Fibroblast of peridontal ligament (primary cell): ENCODE data around the gene KCNJ12.
"Not testable (repeated sequence)": the region's sequence is repeated elsewhere in the genome, so short reads cannot be mapped to it uniquely, and the experiment has no call there.

Experiments
- DNase-seq: peaks from one replicate; pipeline ENCODE4 v3.0.0-alpha.2; 2010; ENCODE audit errors: extremely low read depth

KCNJ12 gene

GRCh38 chr17:21408224-21408623 is 32.1 kb downstream of the KCNJ12 start:
- DNase-seq, result not testable (repeated sequence)

DNA sequence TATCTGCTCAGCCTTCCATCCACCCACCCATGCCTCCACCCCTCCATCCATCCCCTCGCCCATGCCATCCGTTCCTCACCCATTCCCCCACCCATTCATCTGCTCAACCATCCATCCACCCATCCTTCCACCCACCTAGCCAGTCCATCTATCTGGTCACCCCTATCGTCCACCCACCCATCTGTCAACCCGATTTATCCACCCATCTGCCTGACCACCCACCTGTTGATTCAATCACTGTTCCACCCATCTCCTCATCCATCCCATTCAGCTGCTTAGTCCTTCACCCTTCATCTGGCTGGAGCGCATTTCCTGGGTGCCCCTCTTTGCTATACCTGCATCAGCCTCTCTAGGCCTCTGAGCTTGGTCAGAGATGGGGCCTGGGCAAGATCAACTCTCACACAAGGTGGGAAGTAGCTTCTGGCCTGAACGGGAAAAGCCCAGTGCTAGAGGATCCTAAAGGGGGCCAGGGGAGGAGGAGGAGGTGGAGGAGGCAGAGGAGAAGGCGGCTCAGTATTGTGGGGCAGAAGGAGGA is 32.7 kb downstream of the KCNJ12 start:
- DNase-seq, result not testable (repeated sequence)

GRCh38 chr17:21409388-21409787 is 33.2 kb downstream of the KCNJ12 start:
- DNase-seq, result not testable (repeated sequence)

DNA sequence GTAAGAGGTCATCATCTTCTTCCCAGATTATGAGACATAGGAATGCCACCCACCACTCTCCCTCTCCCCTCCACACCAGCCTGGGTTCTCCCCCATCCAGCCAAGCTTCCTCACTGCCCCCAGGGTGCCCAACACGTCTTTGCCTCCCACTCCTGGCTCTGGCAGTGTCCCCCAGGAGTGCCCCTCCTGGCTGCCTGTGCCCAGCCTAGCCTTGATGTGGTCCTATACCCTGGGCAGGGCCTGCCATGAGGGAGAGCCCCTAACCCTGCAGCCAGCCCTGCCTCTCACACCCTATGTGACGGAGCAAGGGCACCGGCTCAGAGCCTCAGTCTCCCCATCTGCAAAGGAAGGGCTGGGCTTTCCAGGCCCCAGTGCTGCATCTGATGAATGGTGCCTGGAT is 33.8 kb downstream of the KCNJ12 start:
- DNase-seq, result not testable (repeated sequence)

- DNase-seq, result not testable (repeated sequence)
Observed at GRCh38 chr17:21410371-21410770, 34.2 kb downstream of the KCNJ12 start.

DNA sequence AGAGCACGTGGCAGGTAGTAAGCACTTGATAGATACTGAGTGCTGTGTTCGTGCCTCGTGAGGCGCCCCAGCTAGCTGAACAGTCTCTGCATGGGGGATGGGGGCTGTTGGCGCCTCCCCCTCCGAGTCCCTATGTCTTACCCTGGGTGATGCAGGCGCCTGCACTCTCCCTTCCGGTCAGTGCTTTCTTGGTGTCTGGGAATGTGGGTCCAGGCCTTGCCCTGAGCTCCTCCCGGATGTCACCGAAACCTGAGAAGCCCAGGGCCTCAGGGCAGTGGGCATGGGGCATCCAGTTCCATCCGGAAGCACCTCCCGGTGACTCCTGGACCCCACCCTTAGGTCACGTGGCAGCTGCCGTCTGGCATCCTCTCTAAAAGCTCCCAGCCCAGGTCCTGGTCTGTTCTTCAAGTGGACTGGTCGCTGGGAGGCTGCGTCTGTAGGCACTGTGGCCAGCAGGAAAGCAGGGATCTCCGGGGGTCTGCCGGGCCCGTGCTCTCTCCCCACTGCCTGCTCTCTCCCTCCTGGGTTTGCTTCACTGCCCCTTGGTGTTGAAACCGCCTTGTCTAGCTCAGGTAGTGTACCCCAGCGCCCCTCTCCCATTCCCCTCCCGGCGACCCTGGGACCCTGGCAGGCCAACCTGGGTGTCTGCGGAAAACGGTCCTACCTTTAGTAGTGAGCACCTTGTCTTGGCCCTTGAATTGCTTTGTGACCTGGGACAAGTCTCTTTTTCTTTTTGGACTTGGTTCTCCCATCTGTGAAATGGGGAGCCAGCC is 34.9 kb downstream of the KCNJ12 start:
- not testable (repeated sequence) for DNase-seq

- DNase-seq, result not testable (repeated sequence)
Observed at GRCh38 chr17:21411679-21412205, 35.6 kb downstream of the KCNJ12 start.

GRCh38 chr17:21412207-21412681 is 36.1 kb downstream of the KCNJ12 start:
- DNase-seq, result not testable (repeated sequence)

DNA sequence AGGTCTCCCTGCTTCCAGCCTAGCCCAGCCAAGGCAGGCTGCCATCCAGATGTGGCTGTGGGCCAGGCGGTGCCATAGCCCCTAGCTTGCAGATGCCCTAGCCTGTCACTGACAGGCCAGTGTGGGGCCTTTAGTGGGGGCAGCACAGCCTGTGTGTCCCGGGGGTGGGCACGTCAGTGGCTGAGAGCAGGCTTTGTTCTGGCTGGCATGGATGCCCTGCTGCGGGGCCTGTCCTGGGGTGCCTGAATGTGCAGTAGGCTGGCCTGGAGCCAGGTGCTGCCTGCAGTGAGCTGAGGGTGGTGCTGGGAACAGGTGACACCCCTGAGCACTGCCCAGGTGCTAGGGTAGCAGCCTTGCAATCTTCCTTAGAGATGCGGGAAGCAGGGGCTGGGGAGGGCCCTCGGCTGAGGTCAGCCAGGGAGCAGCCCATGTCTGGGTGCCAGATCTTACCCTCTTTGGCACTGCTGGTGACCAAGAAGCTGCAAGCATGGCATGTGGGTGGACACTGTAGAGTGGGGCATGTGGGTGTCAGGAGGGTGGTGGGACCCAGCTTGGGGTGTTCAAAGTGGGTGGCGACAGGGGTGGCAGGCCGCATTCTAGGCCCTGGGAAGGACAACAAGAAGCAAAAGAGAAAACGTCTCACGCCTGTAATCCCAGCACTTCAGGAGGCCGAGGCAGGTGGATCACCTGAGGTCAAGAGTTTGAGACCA is 37.6 kb downstream of the KCNJ12 start:
- not testable (repeated sequence) for DNase-seq

DNA sequence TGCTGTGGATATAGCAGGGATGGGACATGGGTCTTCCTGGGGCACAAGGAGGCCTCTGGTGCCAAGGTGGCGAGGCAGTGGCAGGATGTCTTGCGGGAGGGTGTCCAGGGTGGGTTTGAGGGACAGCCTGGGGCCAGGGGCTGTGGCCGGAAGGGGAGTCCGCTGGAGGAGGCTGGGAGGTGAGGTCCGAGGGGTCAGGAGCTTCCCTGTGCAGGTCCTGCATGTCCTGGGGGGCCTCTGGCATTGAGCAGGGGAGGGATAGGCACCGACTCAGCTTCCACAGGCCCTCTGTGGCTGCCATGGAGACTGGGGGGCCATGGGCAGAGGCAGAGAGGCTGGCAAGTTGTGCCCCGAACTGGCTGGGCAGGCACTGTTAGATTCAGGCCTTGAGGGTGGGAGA is 38.5 kb downstream of the KCNJ12 start:
- not testable (repeated sequence) for DNase-seq

DNA sequence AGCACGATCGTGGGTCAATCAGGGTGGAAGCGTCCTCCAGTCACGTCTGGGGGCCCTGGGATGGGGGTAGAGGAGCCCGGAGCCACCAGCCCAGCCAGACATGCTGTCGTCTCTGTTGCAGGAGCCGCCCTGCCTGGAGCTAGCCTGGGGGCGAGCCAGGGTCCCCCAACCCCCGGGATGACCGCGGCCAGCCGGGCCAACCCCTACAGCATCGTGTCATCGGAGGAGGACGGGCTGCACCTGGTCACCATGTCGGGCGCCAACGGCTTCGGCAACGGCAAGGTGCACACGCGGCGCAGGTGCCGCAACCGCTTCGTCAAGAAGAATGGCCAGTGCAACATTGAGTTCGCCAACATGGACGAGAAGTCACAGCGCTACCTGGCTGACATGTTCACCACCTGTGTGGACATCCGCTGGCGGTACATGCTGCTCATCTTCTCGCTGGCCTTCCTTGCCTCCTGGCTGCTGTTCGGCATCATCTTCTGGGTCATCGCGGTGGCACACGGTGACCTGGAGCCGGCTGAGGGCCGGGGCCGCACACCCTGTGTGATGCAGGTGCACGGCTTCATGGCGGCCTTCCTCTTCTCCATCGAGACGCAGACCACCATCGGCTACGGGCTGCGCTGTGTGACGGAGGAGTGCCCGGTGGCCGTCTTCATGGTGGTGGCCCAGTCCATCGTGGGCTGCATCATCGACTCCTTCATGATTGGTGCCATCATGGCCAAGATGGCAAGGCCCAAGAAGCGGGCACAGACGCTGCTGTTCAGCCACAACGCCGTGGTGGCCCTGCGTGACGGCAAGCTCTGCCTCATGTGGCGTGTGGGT is 39.2 kb downstream of the KCNJ12 start:
- DNase-seq, result not testable (repeated sequence)

GRCh38 chr17:21416471-21416981 is 40.4 kb downstream of the KCNJ12 start:
- DNase-seq, result not testable (repeated sequence)

- not testable (repeated sequence) for DNase-seq
Observed at GRCh38 chr17:21417349-21417748, 41.2 kb downstream of the KCNJ12 start.

DNA sequence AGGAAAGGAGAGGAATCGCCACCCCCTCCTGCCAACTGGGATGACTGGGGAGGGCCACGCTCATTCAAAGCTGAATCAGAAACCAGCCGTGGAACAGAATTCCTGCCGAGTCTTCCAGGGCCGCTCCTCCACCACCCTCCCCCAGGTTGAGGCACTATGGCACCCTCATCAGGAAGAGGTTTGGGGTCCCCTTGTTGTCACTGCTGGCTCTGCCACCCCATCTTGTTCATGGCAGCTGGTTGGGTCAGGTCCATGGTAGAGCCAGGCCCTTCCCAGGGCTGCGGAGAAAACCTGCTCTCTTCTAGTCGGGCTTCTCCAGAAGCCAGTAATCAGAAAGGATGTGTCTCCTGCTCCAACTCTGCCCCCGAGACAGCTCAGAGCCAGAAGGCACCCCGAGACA is 41.8 kb downstream of the KCNJ12 start:
- no peak for DNase-seq

DNA sequence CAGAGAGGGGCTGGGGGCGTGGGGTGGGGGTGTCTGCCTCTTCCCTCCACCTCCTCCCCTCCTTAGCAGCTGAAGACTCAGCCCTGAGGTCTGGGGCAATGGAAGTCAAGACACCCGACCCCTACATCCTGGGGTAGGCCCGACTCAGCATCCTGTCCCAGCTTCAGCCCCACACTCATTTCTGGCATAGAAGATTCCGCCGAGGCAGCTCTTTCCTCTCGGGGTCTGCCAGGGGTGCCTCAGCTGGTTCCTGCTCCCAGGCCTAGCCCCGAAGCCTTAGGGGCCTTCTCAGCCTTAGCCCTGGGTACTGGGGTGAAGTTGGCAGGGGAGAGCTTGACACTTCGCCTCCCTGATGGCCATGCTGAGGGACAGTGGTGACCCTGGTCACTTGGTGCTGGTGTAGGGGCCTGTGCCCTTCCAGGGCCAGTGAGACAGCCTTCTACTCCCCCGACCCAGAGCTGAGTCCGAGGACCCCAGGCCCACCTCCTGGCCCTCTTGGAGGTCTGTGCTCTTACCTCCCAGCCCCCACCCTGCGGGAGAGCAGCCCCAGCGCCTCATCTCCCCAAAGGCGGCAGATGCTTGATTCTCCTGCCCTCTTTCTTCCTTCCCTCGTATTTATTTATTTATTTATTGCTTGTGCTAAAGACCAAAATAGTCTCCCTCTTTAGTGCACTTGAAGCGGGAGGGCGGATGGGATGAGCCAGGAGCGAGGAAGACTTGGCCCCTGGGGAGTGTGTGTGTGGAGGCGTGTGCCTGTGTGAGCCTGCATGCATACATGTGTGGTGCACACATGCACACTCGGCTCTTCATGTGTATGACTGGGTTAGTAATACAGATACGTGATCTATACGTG is 42.5 kb downstream of the KCNJ12 start:
- DNase-seq, result no peak

DNA sequence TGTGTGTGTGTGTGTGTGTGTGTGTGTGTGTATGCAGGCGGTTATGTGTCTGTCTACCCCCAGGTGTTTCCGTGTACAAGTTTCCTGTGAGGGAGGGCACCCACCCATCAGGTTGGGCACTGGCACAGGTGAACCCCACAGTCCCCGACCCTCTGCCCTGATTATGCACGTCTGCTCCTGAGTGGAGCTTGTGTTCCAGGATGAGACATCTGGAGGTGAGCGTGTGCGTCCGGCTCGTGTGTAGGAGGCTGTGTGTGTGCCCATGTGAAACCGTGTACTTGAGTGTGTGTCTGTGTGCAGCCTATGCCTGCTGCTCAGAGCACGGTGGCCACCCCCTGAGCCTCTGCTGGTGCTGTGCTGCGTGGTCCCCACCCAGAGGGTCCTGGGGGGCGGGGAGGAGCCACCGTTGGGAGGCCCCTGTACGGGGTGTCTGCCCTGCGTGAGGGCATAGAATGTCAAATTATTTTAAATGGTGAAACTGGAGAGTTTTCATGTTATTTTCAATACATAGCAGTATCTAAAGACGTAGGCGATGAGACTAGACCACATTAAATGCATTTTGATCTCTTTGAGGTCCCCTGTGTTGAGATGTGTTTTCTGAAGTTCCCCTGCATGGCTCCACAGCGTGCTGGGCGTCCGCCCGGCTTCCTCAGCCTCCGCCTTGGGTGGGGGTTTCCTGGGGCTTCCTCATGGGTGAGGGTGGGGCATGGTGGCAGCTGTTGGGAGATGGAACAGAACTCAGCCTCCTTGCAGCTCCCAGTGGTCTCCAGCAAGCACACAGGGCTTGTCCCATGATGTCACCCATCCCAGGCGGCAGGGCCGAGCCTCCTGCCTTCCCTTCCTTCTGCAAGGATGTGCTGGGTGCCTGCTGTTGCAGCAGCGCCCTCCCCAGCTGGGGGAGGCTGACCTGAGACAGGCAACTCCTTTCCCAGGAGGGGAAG is 43.4 kb downstream of the KCNJ12 start:
- no peak for DNase-seq

GRCh38 chr17:21420503-21421090 is 44.4 kb downstream of the KCNJ12 start:
- DNase-seq, result not testable (repeated sequence)

GRCh38 chr17:21421421-21422310 is 45.5 kb downstream of the KCNJ12 start:
- DNase-seq, result not testable (repeated sequence)
